ENCODE data around the gene AMOTL1. TPM values are rescaled to one million over a fixed set of nuclear protein-coding genes. Genes with fewer than 3 reads are reported as not detected.

AMOTL1 gene
- total and polyA plus RNA-seq, 7 donors = 0.69 to 161 (median 96.3) TPM

GRCh38 chr11:94742665-94743064 is 25.5 kb upstream of the AMOTL1 start:
- peak overlapping the region in 3 of 4 donors; percentile 5 to 80 (median 29) for H3K27ac ChIP-seq
- 91 to 95% methylated on average over 2 of the region's 2 CpGs for WGBS, 2 donors
- no peak for TF ChIP-seq EP300 (IDR thresholded peaks at IDR 0.05)
- no peak for TF ChIP-seq POLR2AphosphoS5 (IDR thresholded peaks at IDR 0.05)
- no peak for TF ChIP-seq CTCF (IDR thresholded peaks at IDR 0.05)
- TF ChIP-seq POLR2A (IDR thresholded peaks at IDR 0.05) = no peak
- no peaks in the 10 kb centered on the region for H3K27me3 ChIP-seq
- no peak overlapping the region for H3K4me3 ChIP-seq
- H3K4me1 ChIP-seq = peaks cover 0 to 37% (median 29%) of the 10 kb centered on the region in 4 donors
- intact Hi-C loops (cut with DNase I) = loop anchor here (5.0 kb wide), 3 partner anchors 105 to 155 kb away; no protein-coding TSS in a partner anchor
- no peak for DNase-seq
- H3K36me3 ChIP-seq = no peaks in the 10 kb centered on the region
- no peaks in the 10 kb centered on the region for H3K9me3 ChIP-seq

GRCh38 chr11:94746721-94747120 is 21.4 kb upstream of the AMOTL1 start:
- H3K4me1 ChIP-seq = peaks cover 0 to 30% (median 22%) of the 10 kb centered on the region in 4 donors
- 18 to 65% methylated on average over 3 of the region's 3 CpGs for WGBS, 2 donors
- no peak for DNase-seq

GRCh38 chr11:94747146-94747545 is 21.0 kb upstream of the AMOTL1 start:
- Histone ChIP-seq H3K27ac (no peak overlapping the region), H3K4me3 (no peak overlapping the region), H3K36me3 (no peaks in the 10 kb centered on the region), H3K4me1 (peaks cover 0 to 30% (median 22%) of the 10 kb centered on the region in 4 donors), H3K9me3 (no peaks in the 10 kb centered on the region), H3K27me3 (no peaks in the 10 kb centered on the region)
- no peak for DNase-seq
- intact Hi-C loops (cut with DNase I) = no loop called here
- no peak for TF ChIP-seq POLR2A (IDR thresholded peaks at IDR 0.05)
- no peak for TF ChIP-seq POLR2AphosphoS5 (IDR thresholded peaks at IDR 0.05)
- TF ChIP-seq EP300 (IDR thresholded peaks at IDR 0.05) = no peak
- no peak for TF ChIP-seq CTCF (IDR thresholded peaks at IDR 0.05)

More at GRCh38 chr11:94746721-94747120, 21.4 kb upstream of the AMOTL1 start:
- no peak overlapping the region for H3K27ac ChIP-seq
- TF ChIP-seq CTCF (IDR thresholded peaks at IDR 0.05) (no peak), POLR2AphosphoS5 (IDR thresholded peaks at IDR 0.05) (no peak), EP300 (IDR thresholded peaks at IDR 0.05) (no peak), POLR2A (IDR thresholded peaks at IDR 0.05) (no peak)
- H3K36me3 ChIP-seq = no peaks in the 10 kb centered on the region
- no peaks in the 10 kb centered on the region for H3K27me3 ChIP-seq
- H3K9me3 ChIP-seq = no peaks in the 10 kb centered on the region
- no peak overlapping the region for H3K4me3 ChIP-seq
- intact Hi-C loops (cut with DNase I) = no loop called here

- intact Hi-C loops (cut with DNase I) = no loop called here
- TF ChIP-seq CTCF (IDR thresholded peaks at IDR 0.05) (no peak), EP300 (IDR thresholded peaks at IDR 0.05) (no peak), POLR2A (IDR thresholded peaks at IDR 0.05) (no peak), POLR2AphosphoS5 (IDR thresholded peaks at IDR 0.05) (no peak)
- 83 to 88% methylated on average over 4 of the region's 4 CpGs for WGBS, 2 donors
These were observed 20.5 kb upstream of the AMOTL1 start for GRCh38 chr11:94747601-94748041.

GRCh38 chr11:94749369-94749768 is 18.8 kb upstream of the AMOTL1 start:
- Histone ChIP-seq H3K9me3 (no peaks in the 10 kb centered on the region), H3K4me3 (no peak overlapping the region), H3K4me1 (peaks cover 0 to 42% (median 28%) of the 10 kb centered on the region in 4 donors), H3K27me3 (no peaks in the 10 kb centered on the region), H3K27ac (no peak overlapping the region), H3K36me3 (no peaks in the 10 kb centered on the region)
- intact Hi-C loops (cut with DNase I) = no loop called here
- WGBS, 2 donors = 91 to 92% methylated on average over 4 of the region's 4 CpGs
- DNase-seq = no peak
- TF ChIP-seq EP300 (IDR thresholded peaks at IDR 0.05) (no peak), CTCF (IDR thresholded peaks at IDR 0.05) (no peak), POLR2A (IDR thresholded peaks at IDR 0.05) (no peak), POLR2AphosphoS5 (IDR thresholded peaks at IDR 0.05) (no peak)

More at GRCh38 chr11:94747601-94748041, 20.5 kb upstream of the AMOTL1 start:
- peaks cover 0 to 32% (median 24%) of the 10 kb centered on the region in 4 donors for H3K4me1 ChIP-seq
- H3K4me3 ChIP-seq = no peak overlapping the region
- no peaks in the 10 kb centered on the region for H3K27me3 ChIP-seq
- DNase-seq = no peak
- H3K9me3 ChIP-seq = no peaks in the 10 kb centered on the region
- no peak overlapping the region for H3K27ac ChIP-seq
- no peaks in the 10 kb centered on the region for H3K36me3 ChIP-seq

Data from sigmoid colon (tissue), 7 donors.